WI38 (cell line): ENCODE results near the gene FAM47E.
"Not testable (repeated sequence)": the region's sequence is repeated elsewhere in the genome, so short reads cannot be mapped to it uniquely, and the experiment has no call there.

Experiments
- H3K4me3 ChIP-seq: 2 replicates; pipeline ENCODE4 v1.5.1; 2011; ENCODE audit warnings: low read depth, mild to moderate bottlenecking, control low read depth, low read length
- CTCF ChIP-seq: IDR thresholded peaks from 2 replicates; pipeline ENCODE4 v1.5.1; 2012; ENCODE audit warnings: low read depth, mild to moderate bottlenecking, control low read depth, low read length

FAM47E gene

GRCh38 chr4:76276813-76277212 lies 25.3 kb downstream of the FAM47E start:
- TF ChIP-seq CTCF: no peak
- no peak overlapping the region for H3K4me3 ChIP-seq

GRCh38 chr4:76277667-76278066 lies 26.1 kb downstream of the FAM47E start:
- no peak for TF ChIP-seq CTCF
- H3K4me3 ChIP-seq: no peak overlapping the region

GRCh38 chr4:76278583-76278982 lies 27.1 kb downstream of the FAM47E start:
- H3K4me3 ChIP-seq: no peak overlapping the region
- no peak for TF ChIP-seq CTCF

GRCh38 chr4:76279462-76279861 lies 27.9 kb downstream of the FAM47E start:
- TF ChIP-seq CTCF: no peak

GRCh38 chr4:76280488-76281441 lies 29.2 kb downstream of the FAM47E start:
- TF ChIP-seq CTCF: no peak
- H3K4me3 ChIP-seq: no peak overlapping the region

More at GRCh38 chr4:76279462-76279861, 27.9 kb downstream of the FAM47E start:
- no peak overlapping the region for H3K4me3 ChIP-seq

- not testable (repeated sequence) for H3K4me3 ChIP-seq
Observed at GRCh38 chr4:76281594-76281993, 30.1 kb downstream of the FAM47E start.

GRCh38 chr4:76282941-76283689 lies 31.6 kb downstream of the FAM47E start:
- TF ChIP-seq CTCF: no peak
- H3K4me3 ChIP-seq: no peak overlapping the region
